Small intestine (tissue), 7 donors: ENCODE data around the gene SLC37A3. TPM values are rescaled to one million over a fixed set of nuclear protein-coding genes. Genes with fewer than 3 reads are reported as not detected.
A peak's percentile ranks its signal among the peaks of the same experiment; 100 is the strongest.
"Not testable (repeated sequence)": the region's sequence is repeated elsewhere in the genome, so short reads cannot be mapped to it uniquely, and the experiment has no call there.

Experiments used
- DNase-seq, 2 donors: peaks; one replicate each; pipeline versions ENCODE4 v3.0.0 to v3.0.0-alpha.2; 2013
- FAIRE-seq: peaks from 2 replicates; lab custom pipeline; 2012; peaks lifted over from hg19 to GRCh38; lab: Jason Lieb, UNC
- H3K27ac ChIP-seq, 3 donors: one replicate each; pipeline ENCODE4 v1.5.1; 2013; ENCODE audit warnings: low read length in 2 of 3, mild to moderate bottlenecking in 2 of 3, control low read depth in 1 of 3, inconsistent platforms in 1 of 3, low read depth in 1 of 3, moderate library complexity in 1 of 3
- H3K27me3 ChIP-seq, 3 donors: one replicate each; pipeline ENCODE4 v1.6.1; 2013; ENCODE audit warnings: low read length in 3 of 3, inconsistent platforms in 1 of 3; ENCODE audit not compliant: control insufficient read depth in 3 of 3, insufficient read depth in 3 of 3
- H3K36me3 ChIP-seq, 3 donors: one replicate each; pipeline ENCODE4 v1.6.1; 2013; ENCODE audit warnings: low read length in 3 of 3, inconsistent platforms in 1 of 3, low read depth in 1 of 3, mild to moderate bottlenecking in 1 of 3, moderate library complexity in 1 of 3; ENCODE audit not compliant: control insufficient read depth in 3 of 3, insufficient read depth in 2 of 3
- H3K4me1 ChIP-seq, 3 donors: one replicate each; pipeline ENCODE4 v1.6.1; 2013; ENCODE audit warnings: low read length in 2 of 3, inconsistent platforms in 1 of 3, low read depth in 1 of 3, mild to moderate bottlenecking in 1 of 3, moderate library complexity in 1 of 3; ENCODE audit not compliant: control insufficient read depth in 3 of 3, insufficient read depth in 2 of 3
- H3K4me3 ChIP-seq, 3 donors: one replicate each; pipeline ENCODE4 v1.5.1; 2013; ENCODE audit warnings: low read length in 3 of 3, control low read depth in 1 of 3, inconsistent platforms in 1 of 3, low read depth in 1 of 3, mild to moderate bottlenecking in 1 of 3, moderate library complexity in 1 of 3
- H3K9me3 ChIP-seq, 2 donors: one replicate each; pipeline ENCODE4 v1.6.1; 2013; ENCODE audit warnings: low read depth in 1 of 2, low read length in 1 of 2; ENCODE audit not compliant: control insufficient read depth in 2 of 2, insufficient read depth in 1 of 2
- WGBS, 3 donors: extraction: QIAGEN DNeasy Blood & Tissue Kit; methylation state at CpG; one replicate each; pipeline ENCODE4 v1.1.7; 2013; 5-methylcytosine and 5-hydroxymethylcytosine counted together
- polyA plus RNA-seq, 4 donors: library from polyadenylated mRNA; stranded (reverse) in 3 of 4; unstranded in 1 of 4; fragments of 200-250 nt in 3 of 4; fragments of 120-200 nt in 1 of 4; gene quantifications; one replicate each; pipeline versions ENCODE4 v1.2.1 to v1.2.3, GENCODE V29; 2013
- donor health status: healthy with polysubstance abuse.
- donor health status: control.
- donor health status: control.
- donor health status: Bipolar disorder and iron deficiency.
- donor health status: healthy.

Gene SLC37A3
- polyA plus RNA-seq, 4 donors, result 14.1 to 31.9 (median 17.8) TPM

GRCh38 chr7:140415816-140416215, 17.5 kb upstream of the SLC37A3 start:
- H3K27me3 ChIP-seq, H3K4me3 ChIP-seq, H3K9me3 ChIP-seq, H3K36me3 ChIP-seq, FAIRE-seq, DNase-seq, H3K4me1 ChIP-seq, H3K27ac ChIP-seq: not testable (repeated sequence)
- WGBS, 3 donors, result 90 to 95% (median 92%) methylated on average over 9 of the region's 9 CpGs

- no peaks in the 10 kb centered on the region for H3K27me3 ChIP-seq
- H3K9me3 ChIP-seq, result no peaks in the 10 kb centered on the region
- H3K4me1 ChIP-seq, result no peaks in the 10 kb centered on the region
- H3K36me3 ChIP-seq, result peaks cover 0 to 7% (median 0%) of the 10 kb centered on the region in 3 donors
- H3K27ac ChIP-seq, result no peak overlapping the region
- DNase-seq, result no peak
- FAIRE-seq, result no peak
- WGBS, 3 donors, result 96 to 98% (median 97%) methylated on average over 3 of the region's 3 CpGs
- no peak overlapping the region for H3K4me3 ChIP-seq
Observed at GRCh38 chr7:140415361-140415760, 17.0 kb upstream of the SLC37A3 start.

GRCh38 chr7:140404565-140405065, 6.3 kb upstream of the SLC37A3 start:
- no peaks in the 10 kb centered on the region for H3K27me3 ChIP-seq
- whole genome bisulfite sequencing, 3 donors, result 21 to 50% (median 39%) methylated on average over 3 of the region's 3 CpGs
- H3K4me1 ChIP-seq, result peaks cover 0 to 2% (median 0%) of the 10 kb centered on the region in 3 donors
- FAIRE-seq (no peak), DNase-seq (no peak)
- peak overlapping the region in 1 of 3 donors; percentile 5 for H3K27ac ChIP-seq
- no peaks in the 10 kb centered on the region for H3K36me3 ChIP-seq
- H3K9me3 ChIP-seq, result no peaks in the 10 kb centered on the region
- peak overlapping the region in 2 of 3 donors; percentile 75 to 76 for H3K4me3 ChIP-seq

GRCh38 chr7:140403878-140404564, 5.7 kb upstream of the SLC37A3 start, which contains the start of gene RAB19:
TSS of gene RAB19 (plus strand) at chr7:140404058. CDS start at chr7:140407647, 3,589 bp downstream.
- no peak for FAIRE-seq
- 2 to 9% (median 4%) methylated on average over 22 of the region's 22 CpGs for WGBS, 3 donors
- H3K4me3 ChIP-seq, result peak within 1 kb of the TSS; percentile 3 to 76 (median 75)
- H3K36me3 ChIP-seq, result no peaks in the 10 kb centered on the region
- DNase-seq, result peak; percentile 86 to 90
- H3K4me1 ChIP-seq, result peaks cover 0 to 2% (median 0%) of the 10 kb centered on the region in 3 donors
- H3K9me3 ChIP-seq, result no peaks in the 10 kb centered on the region
- peak within 1 kb of the TSS; percentile 45 to 76 (median 66) for H3K27ac ChIP-seq
- H3K27me3 ChIP-seq, result no peaks in the 10 kb centered on the region

GRCh38 chr7:140402178-140402835, 4.0 kb upstream of the SLC37A3 start:
- Histone ChIP-seq H3K27me3 (no peaks in the 10 kb centered on the region), H3K4me3 (no peak overlapping the region), H3K4me1 (peaks cover 0 to 2% (median 0%) of the 10 kb centered on the region in 3 donors), H3K9me3 (no peaks in the 10 kb centered on the region), H3K36me3 (no peaks in the 10 kb centered on the region), H3K27ac (no peak overlapping the region)
- DNase-seq, result no peak
- no peak for FAIRE-seq
- WGBS, 3 donors, result 57 to 67% (median 58%) methylated on average over 2 of the region's 2 CpGs

GRCh38 chr7:140400381-140400780, 2.1 kb upstream of the SLC37A3 start:
- no peaks in the 10 kb centered on the region for H3K9me3 ChIP-seq
- WGBS, 3 donors, result 78 to 88% (median 84%) methylated on average over 3 of the region's 3 CpGs
- FAIRE-seq (no peak), DNase-seq (no peak)
- H3K36me3 ChIP-seq, result no peaks in the 10 kb centered on the region
- H3K4me1 ChIP-seq, result peaks cover 0 to 2% (median 0%) of the 10 kb centered on the region in 3 donors
- H3K4me3 ChIP-seq, result no peak overlapping the region
- no peaks in the 10 kb centered on the region for H3K27me3 ChIP-seq
- H3K27ac ChIP-seq, result no peak overlapping the region

GRCh38 chr7:140398821-140399220, 491 bp upstream of the SLC37A3 start:
- Histone ChIP-seq H3K27ac (no peak overlapping the region), H3K27me3 (no peaks in the 10 kb centered on the region), H3K9me3 (no peaks in the 10 kb centered on the region), H3K4me3 (peak overlapping the region in 1 of 3 donors; percentile 81), H3K4me1 (peaks cover 0 to 2% (median 0%) of the 10 kb centered on the region in 3 donors), H3K36me3 (no peaks in the 10 kb centered on the region)
- FAIRE-seq (no peak), DNase-seq (no peak)
- WGBS, 3 donors, result 73 to 79% (median 79%) methylated on average over 10 of the region's 10 CpGs

- Histone ChIP-seq H3K36me3 (peaks cover 0 to 3% (median 0%) of the 10 kb centered on the region in 3 donors), H3K4me1 (no peaks in the 10 kb centered on the region), H3K4me3 (no peak overlapping the region), H3K9me3 (no peaks in the 10 kb centered on the region), H3K27me3 (no peaks in the 10 kb centered on the region), H3K27ac (no peak overlapping the region)
- no peak for DNase-seq
- 96 to 98% (median 97%) methylated on average over 12 of the region's 12 CpGs for WGBS, 3 donors
- no peak for FAIRE-seq
Observed at GRCh38 chr7:140393756-140394306, 4.5 kb downstream of the SLC37A3 start.
